Vagina (tissue), 2 donors: ENCODE measurements around the gene COA5. TPM values are rescaled to one million over a fixed set of nuclear protein-coding genes. Genes with fewer than 3 reads are reported as not detected.

Experiments used
- DNase-seq, 2 donors: peaks; one replicate each; pipeline ENCODE4 v3.0.0-alpha.2; 2017; ENCODE audit errors: extremely low spot score in 2 of 2
- H3K27ac ChIP-seq: fragments of 200-600 bp; sonication (generic); one replicate; pipeline ENCODE4 v1.5.1; 2019
- H3K27me3 ChIP-seq: fragments of 200-600 bp; sonication (generic); one replicate; pipeline ENCODE4 v1.5.1; 2019
- H3K36me3 ChIP-seq, 2 donors: fragments of 200-600 bp; sonication (generic); one replicate each; pipeline ENCODE4 v1.5.1; 2017 to 2019
- H3K4me1 ChIP-seq: fragments of 200-600 bp; sonication (generic); one replicate; pipeline ENCODE4 v1.5.1; 2019
- H3K4me3 ChIP-seq, 2 donors: fragments of 200-600 bp; sonication (generic); 1 replicate in 1 of 2; 2 replicates in 1 of 2; pipeline ENCODE4 v1.5.1; 2016 to 2019
- H3K9me3 ChIP-seq: fragments of 200-600 bp; sonication (generic); one replicate; pipeline ENCODE4 v1.5.1; 2019
- POLR2A ChIP-seq, 2 donors: fragments of 450-650 bp; IDR thresholded peaks; one replicate each; pipeline ENCODE4 v1.6.1; 2017; ENCODE audit warnings: antibody characterized with exemption in 2 of 2, mild to moderate bottlenecking in 2 of 2, moderate library complexity in 2 of 2
- POLR2AphosphoS5 ChIP-seq, 2 donors: sonication (generic); formaldehyde crosslinking; IDR thresholded peaks; one replicate each; pipeline ENCODE4 v1.9.0; 2017; ENCODE audit warnings: antibody characterized with exemption in 2 of 2, mild to moderate bottlenecking in 2 of 2, low read depth in 1 of 2; ENCODE audit not compliant: insufficient read depth in 1 of 2
- intact Hi-C: fragments of 100-400 bp; cut with DNase I; formaldehyde crosslinking; loops from one replicate; pipeline ENCODE4 v1.15.1; 2023
- total RNA-seq: library from RNA; depleted of rRNA; stranded (reverse); fragments of >200 nt; gene quantifications from one replicate; pipeline ENCODE4 v1.2.3, GENCODE V29; 2016
- TF ChIP-seq, protein P1 (sequence below), 3 experiments: fragments of 450-650 bp in 2 of 3; fragments of 200-600 bp in 1 of 3; sonication (generic) in 1 of 3; IDR thresholded peaks; one replicate each; pipeline ENCODE4 v1.5.1; 2017 to 2019; ENCODE audit warnings: antibody characterized with exemption in 3 of 3, mild to moderate bottlenecking in 2 of 3, moderate library complexity in 2 of 3

COA5 gene
- total RNA-seq, 1 donor from 2014 or later = 24.1 TPM

DNA sequence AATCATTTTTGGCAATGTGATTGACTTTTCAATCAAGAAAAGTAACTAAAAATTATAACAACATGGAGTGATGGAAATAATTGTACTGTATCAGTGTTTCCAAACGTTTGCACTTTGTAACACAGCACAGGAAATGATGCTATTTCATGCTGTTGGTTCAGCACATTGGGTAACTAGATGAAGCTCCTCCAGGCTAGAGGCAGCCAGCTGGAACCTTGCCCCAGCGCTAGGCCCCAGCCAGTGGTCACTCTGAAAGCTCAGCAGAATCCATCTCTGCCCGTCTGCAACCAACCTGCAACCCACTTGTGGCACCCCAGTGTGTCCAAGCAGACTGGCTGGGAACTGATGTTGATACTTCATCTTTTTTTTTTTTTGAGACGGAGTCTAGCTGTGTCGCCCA, 15.3 kb upstream of the COA5 start:
- intact Hi-C loops = no loop called here
- H3K4me3 ChIP-seq = no peak overlapping the region
- no peak for DNase-seq
- H3K9me3 ChIP-seq = no peaks in the 10 kb centered on the region
- peak in 1 of 2 donors; percentile 15 for TF ChIP-seq POLR2AphosphoS5 (IDR thresholded peaks at IDR 0.05; ENCODE audit: insufficient read depth in 1 of 2, low read depth in 1 of 2)
- TF ChIP-seq, protein P1, sequence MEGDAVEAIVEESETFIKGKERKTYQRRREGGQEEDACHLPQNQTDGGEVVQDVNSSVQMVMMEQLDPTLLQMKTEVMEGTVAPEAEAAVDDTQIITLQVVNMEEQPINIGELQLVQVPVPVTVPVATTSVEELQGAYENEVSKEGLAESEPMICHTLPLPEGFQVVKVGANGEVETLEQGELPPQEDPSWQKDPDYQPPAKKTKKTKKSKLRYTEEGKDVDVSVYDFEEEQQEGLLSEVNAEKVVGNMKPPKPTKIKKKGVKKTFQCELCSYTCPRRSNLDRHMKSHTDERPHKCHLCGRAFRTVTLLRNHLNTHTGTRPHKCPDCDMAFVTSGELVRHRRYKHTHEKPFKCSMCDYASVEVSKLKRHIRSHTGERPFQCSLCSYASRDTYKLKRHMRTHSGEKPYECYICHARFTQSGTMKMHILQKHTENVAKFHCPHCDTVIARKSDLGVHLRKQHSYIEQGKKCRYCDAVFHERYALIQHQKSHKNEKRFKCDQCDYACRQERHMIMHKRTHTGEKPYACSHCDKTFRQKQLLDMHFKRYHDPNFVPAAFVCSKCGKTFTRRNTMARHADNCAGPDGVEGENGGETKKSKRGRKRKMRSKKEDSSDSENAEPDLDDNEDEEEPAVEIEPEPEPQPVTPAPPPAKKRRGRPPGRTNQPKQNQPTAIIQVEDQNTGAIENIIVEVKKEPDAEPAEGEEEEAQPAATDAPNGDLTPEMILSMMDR (IDR thresholded peaks at IDR 0.05) = no peak
- H3K27ac ChIP-seq = no peak overlapping the region
- H3K27me3 ChIP-seq = no peaks in the 10 kb centered on the region
- no peaks in the 10 kb centered on the region for H3K4me1 ChIP-seq
- peaks cover 0 to 2% of the 10 kb centered on the region in 2 donors for H3K36me3 ChIP-seq

DNA sequence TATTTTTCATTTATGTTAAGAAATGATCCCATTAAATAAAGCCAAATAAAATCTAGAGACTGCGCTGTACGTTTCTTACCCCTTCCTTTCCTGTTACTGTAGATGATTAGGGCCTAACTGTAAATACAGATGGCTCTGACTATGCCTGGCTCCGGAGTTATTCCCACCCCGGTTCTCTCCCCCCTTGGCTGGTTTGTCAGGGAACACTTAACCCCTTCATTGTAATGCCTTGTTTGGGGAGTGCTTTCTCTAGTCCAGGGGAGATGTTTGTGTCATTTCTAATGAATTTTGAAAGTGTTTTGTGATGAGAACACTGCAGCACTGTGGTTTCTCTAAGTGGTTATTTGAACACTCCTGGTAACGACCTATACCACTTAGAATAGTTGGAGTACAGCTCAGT, 8.8 kb upstream of the COA5 start:
- Histone ChIP-seq H3K4me3 (no peak overlapping the region), H3K4me1 (no peaks in the 10 kb centered on the region), H3K27ac (no peak overlapping the region), H3K36me3 (peaks cover 0 to 53% of the 10 kb centered on the region in 2 donors), H3K27me3 (no peaks in the 10 kb centered on the region), H3K9me3 (no peaks in the 10 kb centered on the region)
- TF ChIP-seq, protein P1 (IDR thresholded peaks at IDR 0.05) = no peak
- TF ChIP-seq POLR2A (IDR thresholded peaks at IDR 0.05) (no peak), POLR2AphosphoS5 (IDR thresholded peaks at IDR 0.05; ENCODE audit: insufficient read depth in 1 of 2, low read depth in 1 of 2) (no peak)
- intact Hi-C loops = no loop called here
- no peak for DNase-seq

DNA sequence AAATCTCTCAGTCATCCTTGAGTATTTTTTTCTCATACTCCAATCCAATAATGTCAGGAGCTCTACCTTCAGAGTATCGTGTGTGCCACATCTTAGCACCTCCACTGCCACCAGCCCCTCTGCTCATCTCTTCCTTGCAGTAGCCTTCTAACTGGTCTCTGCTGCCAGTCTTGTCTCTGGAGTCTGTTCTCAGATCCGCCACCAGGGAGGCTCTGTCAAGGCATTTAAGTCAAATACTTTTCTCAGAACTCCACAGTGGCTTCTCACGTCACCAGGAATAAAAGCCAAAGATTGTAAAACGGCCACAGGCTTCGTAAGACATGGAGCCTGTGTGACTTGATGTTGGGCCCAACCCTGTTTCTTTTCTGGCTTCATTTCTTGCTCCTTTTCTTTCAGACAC, 7.2 kb upstream of the COA5 start:
- intact Hi-C loops = no loop called here
- H3K27ac ChIP-seq = no peak overlapping the region
- DNase-seq = no peak
- peaks cover 0 to 65% of the 10 kb centered on the region in 2 donors for H3K36me3 ChIP-seq
- H3K27me3 ChIP-seq = no peaks in the 10 kb centered on the region
- no peak for TF ChIP-seq POLR2AphosphoS5 (IDR thresholded peaks at IDR 0.05; ENCODE audit: insufficient read depth in 1 of 2, low read depth in 1 of 2)
- no peak overlapping the region for H3K4me3 ChIP-seq
- peaks cover 15% of the 10 kb centered on the region for H3K4me1 ChIP-seq
- no peaks in the 10 kb centered on the region for H3K9me3 ChIP-seq

DNA sequence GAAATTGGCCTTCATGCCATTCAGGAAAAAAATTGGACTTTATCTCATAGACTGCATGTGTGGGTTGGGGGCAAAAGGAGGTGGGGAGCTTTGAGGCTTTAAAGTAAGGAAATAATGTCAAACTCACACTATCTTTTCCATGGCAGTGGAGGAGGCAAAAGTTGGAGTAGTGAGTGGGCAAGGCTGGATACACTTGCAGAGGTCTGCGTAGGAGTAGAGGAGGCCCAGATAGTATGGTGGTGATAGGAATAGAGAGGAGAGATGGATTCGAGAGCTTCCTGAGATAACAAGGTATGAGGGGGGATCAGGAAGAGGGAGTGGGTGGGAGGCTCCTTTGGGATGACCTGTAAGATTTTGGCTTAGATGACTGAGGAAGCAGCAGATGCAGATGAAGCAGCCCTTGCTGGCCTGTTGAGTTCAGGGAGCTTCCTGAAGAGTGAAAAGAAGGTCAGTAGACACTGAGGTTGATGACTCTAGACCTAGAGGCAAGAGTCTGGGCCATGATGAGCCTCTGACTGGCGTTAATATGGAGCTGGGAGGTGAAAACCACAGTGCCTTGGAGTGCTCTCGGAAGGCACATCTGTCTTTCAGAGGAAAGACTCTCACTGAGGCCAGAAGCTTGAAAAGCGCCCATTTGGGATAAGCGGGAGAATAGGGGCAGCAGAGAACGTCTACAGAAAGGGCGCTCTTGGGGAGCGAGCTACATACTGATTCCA, 5.9 kb upstream of the COA5 start:
- DNase-seq = no peak
- Histone ChIP-seq H3K27me3 (no peaks in the 10 kb centered on the region), H3K4me1 (peaks cover 28% of the 10 kb centered on the region), H3K36me3 (peaks cover 0 to 65% of the 10 kb centered on the region in 2 donors), H3K4me3 (no peak overlapping the region), H3K27ac (no peak overlapping the region), H3K9me3 (no peaks in the 10 kb centered on the region)
- intact Hi-C loops = no loop called here
- no peak for TF ChIP-seq POLR2AphosphoS5 (IDR thresholded peaks at IDR 0.05; ENCODE audit: insufficient read depth in 1 of 2, low read depth in 1 of 2)

DNA sequence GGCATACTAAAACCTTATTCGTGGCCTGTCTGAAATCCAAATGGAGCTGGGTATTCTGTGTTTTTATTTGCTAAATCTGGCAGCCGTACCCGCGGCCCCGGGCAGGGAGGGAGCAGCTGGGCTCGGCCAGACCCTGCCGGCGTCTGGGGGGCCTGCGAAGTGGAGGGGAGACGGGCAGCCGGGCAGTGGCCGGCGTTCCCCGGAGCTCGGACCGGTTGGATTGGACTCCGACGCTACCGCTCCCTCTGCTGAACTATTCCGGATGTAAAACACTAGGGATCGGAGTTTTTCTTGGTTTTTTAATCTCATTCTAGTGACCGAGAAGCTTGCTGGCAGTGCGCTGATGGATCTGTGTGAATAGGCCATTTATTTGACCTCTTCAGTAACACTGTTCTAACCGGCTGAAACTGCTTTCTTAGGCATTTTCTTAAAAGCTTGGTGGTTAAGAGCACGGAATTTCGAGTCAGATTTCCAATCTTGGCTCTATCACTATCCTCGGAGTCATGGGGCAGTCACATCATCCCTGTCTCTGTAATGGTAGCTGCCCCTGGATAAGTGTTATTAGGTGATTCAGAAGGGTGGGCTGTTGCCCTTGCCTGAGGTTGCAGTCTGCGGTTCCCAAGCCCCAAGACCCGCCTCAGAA, 771 bp upstream of the COA5 start:
- H3K4me1 ChIP-seq = peaks cover 66% of the 10 kb centered on the region

More for the DNA sequence above, 771 bp upstream of the COA5 start:
- TF ChIP-seq POLR2A (IDR thresholded peaks at IDR 0.05) (no peak), POLR2AphosphoS5 (IDR thresholded peaks at IDR 0.05; ENCODE audit: insufficient read depth in 1 of 2, low read depth in 1 of 2) (no peak)
- TF ChIP-seq, protein P1 (IDR thresholded peaks at IDR 0.05) = no peak
- H3K36me3 ChIP-seq = peaks cover 0 to 29% of the 10 kb centered on the region in 2 donors
- DNase-seq = no peak
- H3K27ac ChIP-seq = peak overlapping the region; percentile 89
- intact Hi-C loops = loop anchor here (10.0 kb wide), 1 partner anchor 194 kb away; no protein-coding TSS in a partner anchor
- H3K9me3 ChIP-seq = no peaks in the 10 kb centered on the region
- no peaks in the 10 kb centered on the region for H3K27me3 ChIP-seq
- peak overlapping the region; percentile 64 to 78 for H3K4me3 ChIP-seq
